Erythroblast (primary cell): ENCODE measurements around the gene ANK3.
A peak's percentile ranks its signal among the peaks of the same experiment; 100 is the strongest.

Experiments
- DNase-seq, 2 experiments: peaks; one replicate each; lab custom pipeline; 2025; lab: John Stamatoyannopoulos, UW
- GATA1 ChIP-seq: IDR thresholded peaks from 2 replicates; pipeline ENCODE4 v1.6.1; 2011; ENCODE audit warnings: low read depth, mild to moderate bottlenecking, control low read depth, low read length, moderate library complexity
- POLR2A ChIP-seq: IDR thresholded peaks from 2 replicates; pipeline ENCODE4 v1.6.1; 2011; ENCODE audit warnings: mild to moderate bottlenecking, low read length

ANK3 gene

DNA sequence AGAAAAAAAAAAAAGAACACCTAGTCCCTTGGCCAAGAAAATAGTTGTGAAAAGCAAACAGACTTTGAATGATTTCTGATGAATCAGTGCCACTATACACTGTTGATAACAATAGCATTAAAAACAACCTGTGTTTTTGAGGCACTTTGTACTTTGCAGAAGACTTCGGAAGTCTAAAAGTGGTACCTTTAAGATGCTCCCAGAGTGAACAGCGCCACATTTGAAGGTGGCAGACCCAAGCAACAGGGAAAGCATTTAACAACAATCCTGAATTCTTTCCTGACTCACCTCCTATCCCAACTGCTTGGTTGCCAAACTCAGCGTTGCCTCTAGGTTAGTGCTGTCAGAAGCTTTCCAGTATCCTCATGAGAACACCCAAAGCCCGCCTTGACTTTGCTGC is 380.9 kb downstream of the ANK3 start:
- DNase-seq: no peak
- TF ChIP-seq POLR2A (no peak), GATA1 (no peak)

DNA sequence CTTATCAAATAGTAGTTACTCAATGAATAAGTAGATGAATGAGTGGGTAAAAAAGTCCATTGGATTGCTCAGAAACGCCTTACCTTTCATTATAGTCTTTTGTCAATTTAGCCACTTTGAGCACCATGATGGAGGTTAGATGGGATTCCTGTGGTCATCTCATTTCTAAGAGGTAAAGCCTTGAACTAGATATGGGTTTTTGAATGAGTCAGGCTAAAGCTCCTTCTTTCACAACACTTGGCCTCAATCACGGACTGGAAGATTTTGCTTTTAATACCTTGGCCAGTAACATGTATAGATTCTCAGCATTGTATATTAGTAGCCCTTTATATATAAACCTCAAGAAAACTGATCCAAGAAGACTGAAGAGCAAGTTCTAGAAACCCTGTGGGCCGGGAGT is 383.6 kb downstream of the ANK3 start:
- TF ChIP-seq GATA1 (no peak), POLR2A (no peak)
- DNase-seq: no peak

DNA sequence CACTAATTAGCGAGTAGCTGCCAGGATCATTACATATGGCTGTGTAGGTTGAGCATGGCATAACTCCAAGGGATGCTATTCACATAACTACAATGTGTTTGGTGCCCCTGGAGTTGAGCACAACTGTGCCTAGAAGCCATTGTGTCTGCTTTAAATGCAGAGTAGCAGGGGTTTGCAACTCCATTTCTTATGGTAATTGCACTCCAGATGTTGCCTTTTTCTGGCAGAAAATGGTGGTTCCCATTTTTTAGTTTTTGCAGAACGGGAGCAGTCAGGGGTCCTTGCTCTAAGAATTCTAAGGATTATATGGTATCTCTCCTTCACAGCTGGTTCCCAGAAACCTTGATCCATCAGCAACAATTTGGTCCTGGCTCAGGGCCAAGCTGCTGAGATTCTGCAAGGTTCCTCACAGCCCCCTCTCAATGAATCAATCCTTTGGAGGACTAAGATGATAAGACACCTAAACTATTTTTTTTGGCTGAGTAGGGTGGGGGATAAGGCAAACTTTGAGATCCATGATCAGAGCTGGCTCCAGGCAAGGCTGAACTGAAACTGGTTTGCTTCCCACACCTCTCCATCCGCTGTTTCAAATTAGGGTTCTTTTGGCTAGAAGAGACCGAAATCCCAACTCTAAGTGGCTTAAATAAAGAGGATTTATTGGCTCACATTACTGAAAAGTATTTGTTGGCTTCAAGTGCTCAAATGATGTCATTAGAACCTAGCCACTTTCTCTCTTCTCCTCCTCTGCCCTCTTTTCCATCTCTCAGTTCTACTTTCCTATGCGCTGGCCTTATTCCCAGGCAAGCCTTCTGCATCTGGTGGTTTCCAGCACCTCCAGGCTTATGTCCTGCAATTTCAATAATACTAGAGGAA is 385.8 kb downstream of the ANK3 start:
- no peak for DNase-seq
- TF ChIP-seq GATA1: no peak
- TF ChIP-seq POLR2A: no peak

DNA sequence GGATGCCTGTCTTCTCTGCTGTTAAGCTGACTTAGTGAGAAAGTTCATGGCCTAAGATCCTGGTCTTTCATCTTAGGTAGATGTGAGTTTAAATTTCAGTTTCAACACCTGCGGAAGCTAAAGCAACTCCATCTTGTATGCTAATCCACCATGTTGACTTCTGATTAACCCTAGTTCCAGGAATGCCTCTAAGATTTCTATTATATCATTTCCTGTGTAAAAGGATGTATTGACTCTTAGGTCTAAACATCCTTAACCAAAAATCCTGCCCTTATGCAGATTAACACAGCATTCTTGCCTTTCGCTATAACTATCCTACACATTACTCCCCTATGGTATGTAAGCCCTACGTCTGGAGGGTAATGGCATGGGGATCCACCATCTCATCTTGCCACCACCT is 388.9 kb downstream of the ANK3 start:
- TF ChIP-seq POLR2A (no peak), GATA1 (no peak)
- no peak for DNase-seq

DNA sequence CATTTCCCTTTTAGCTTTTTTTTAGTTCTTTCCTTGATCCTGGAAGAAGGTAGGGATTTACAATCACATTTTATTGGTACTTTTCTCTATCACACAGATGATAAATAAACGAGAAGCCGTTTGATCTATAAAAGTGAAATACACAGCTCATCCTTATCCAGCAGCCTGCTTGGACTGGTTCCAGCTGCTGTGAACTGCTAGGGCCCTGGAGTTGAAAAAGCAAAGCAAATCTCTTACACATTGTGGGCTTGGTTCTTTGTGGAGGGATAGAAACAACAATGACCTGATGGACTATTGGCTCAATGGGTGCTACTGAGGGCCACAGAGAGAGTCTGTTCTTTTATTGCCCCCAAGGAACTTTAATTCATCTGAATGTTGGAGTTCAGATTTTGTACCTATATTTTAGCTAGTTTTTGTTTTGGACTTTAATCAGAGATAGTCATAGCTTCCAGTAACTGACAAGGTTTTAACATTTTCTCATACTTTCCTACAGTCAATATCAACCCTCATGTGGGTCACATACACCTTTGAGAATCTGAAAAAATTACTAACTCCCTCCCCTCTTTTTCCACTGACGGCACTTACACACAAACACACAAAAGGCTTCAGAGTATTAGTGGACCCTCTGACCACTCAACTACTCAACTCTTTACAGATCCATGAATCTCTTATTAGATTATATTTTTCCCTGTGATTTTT is 391.7 kb downstream of the ANK3 start:
- no peak for DNase-seq
- TF ChIP-seq GATA1 (no peak), POLR2A (no peak)

DNA sequence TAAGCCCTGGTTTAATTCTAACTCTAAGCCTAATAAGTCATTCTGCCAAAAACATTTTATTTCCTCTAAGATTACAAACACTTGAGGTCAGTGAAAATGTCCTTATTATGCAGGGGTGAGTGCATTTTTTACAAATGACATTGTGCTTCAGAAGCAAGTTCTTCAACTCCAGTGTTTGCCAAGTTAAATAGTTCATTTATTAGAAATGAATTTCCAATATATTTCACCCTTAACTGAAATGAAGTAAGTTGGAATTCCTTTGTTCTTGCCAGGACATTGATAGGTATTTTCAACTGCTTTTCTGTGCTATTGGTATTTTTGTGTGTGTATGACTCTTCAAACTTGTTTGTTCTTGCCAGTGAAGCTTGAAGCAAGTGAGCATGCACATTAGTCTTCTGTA is 393.8 kb downstream of the ANK3 start:
- TF ChIP-seq POLR2A: no peak
- TF ChIP-seq GATA1: no peak
- no peak for DNase-seq

DNA sequence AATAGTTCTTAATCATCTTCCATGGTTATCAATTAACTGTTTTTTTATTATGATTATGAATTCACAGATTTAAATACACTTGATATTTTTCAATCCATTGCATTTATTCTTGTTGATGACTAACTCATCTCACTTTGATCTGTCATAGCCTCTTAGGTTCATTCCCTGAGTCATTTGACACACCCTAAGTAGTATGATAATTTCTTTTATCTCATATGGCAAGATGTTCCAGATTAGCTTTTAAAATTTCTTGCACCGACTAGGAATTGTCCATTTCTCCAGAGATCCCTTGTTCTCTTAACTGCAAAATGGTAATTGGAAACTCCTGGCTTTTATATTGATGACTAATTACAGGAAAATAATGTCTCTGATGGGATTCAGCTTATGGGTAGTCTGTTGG is 395.7 kb downstream of the ANK3 start:
- no peak for DNase-seq
- TF ChIP-seq POLR2A (no peak), GATA1 (no peak)

DNA sequence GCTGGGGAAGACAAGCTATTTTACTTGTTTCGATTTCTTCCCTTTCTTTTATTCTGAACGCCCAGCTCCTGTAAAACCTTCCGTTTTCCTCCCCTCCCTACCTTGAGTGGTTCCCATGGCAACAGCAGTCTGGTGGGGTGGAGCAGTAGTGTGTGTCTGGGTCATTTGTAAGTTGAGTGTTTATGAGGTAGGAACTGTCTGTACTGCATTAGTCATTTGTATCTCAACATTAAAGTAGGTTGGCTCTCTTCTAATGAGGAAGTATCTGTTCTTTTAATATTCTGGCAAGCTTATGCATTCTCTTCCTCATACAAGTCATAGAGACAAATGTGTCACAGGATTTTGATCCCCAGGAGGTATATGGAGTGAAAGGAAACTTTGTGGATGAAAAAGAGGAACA is 398.0 kb downstream of the ANK3 start:
- no peak for TF ChIP-seq POLR2A
- TF ChIP-seq GATA1: no peak
- DNase-seq: peak in 1 of 2 experiments; percentile 3

DNA sequence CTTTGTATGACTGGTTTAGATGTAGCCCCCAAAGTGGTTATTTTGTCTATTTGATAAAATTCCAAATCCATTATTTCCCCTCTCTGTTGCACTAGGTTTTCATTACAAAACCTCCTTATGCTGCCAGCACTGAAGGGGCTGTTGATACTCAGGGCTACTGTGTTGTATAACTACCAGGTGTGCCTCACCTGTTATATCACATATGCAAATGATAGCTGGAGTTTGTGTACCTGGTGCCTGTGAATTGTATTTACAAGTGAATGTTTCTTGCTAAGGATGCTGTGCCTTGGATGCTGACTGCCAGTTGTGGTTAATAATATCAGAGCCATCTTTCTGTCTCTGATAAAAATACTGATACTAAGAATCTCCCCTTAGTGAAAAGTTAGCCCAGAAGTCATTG is 398.6 kb downstream of the ANK3 start:
- TF ChIP-seq POLR2A (no peak), GATA1 (no peak)
- DNase-seq: no peak

DNA sequence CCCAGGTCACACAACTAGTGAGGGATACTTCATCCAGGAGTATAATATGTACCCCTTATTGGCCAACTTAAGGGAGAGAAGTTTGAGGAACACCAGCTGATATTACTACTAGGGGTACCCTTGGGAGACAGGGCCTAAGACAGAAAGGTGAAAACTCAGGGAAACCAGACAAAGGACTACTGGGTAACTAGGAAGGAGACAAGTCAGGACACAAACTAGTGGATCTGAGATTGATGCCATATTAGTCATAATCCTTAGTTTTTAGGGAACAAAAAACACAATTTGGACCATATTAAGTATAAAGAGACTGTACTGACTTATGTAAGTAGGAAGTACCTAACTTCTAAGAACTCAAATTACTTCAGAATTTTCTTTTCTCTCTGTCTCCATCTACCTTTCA is 404.0 kb downstream of the ANK3 start:
- no peak for TF ChIP-seq GATA1
- no peak for TF ChIP-seq POLR2A
- no peak for DNase-seq

DNA sequence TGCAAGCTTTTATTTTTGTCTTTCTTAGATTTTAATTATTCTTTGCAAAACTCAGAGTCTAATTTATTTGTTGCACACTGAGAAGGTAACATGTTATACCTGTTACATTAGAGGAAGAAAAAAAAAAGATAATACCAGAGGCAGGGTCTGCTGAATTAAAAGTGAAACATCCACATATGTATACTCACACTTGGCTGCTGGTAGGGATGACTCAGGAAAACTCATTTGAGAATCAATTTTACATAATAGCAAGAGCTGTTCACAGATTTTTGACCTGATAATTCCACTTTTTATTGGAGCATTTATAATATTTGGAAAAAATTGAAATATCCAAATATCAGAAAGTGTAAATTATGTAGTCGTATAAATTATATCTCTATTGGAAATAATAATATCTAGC is 405.3 kb downstream of the ANK3 start:
- TF ChIP-seq POLR2A (no peak), GATA1 (no peak)
- no peak for DNase-seq

DNA sequence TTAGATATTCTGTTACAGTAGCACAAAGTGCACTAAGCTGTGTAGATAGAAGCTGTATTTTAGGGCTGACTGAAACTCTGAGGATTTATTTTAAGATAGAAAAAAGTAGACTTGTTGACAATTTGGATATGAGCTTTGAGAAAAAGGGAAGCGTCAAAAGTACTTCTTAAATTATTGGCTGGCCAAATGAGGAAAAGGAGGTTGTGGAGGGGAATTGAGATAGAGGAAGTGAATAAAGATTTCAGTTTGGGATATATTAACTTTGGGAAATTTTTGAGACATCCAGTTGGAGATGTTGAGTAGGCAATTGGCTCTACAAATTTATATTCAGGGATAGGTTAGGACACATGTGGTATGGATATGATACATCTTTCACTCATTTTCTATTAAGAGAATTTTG is 409.3 kb downstream of the ANK3 start:
- TF ChIP-seq POLR2A (no peak), GATA1 (no peak)
- DNase-seq: no peak

DNA sequence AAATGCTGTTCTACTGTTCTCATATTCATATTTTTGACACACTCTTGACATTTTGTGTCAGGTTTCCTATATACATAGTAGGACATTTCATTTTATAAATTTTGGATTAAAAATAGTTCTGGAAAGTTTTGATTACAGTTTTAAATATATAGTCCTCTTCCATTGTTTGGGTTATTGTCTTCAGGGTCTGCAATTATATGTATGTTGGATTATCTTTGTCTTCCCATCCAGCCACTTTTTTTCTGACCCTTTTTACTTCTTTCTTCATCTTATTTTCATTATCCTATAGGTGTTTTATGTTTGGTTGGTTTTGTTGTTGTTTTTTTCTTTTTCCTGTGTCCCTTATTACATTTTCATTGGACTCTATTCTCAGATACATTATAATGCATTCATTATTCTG is 412.2 kb downstream of the ANK3 start:
- no peak for TF ChIP-seq GATA1
- no peak for TF ChIP-seq POLR2A
- no peak for DNase-seq

DNA sequence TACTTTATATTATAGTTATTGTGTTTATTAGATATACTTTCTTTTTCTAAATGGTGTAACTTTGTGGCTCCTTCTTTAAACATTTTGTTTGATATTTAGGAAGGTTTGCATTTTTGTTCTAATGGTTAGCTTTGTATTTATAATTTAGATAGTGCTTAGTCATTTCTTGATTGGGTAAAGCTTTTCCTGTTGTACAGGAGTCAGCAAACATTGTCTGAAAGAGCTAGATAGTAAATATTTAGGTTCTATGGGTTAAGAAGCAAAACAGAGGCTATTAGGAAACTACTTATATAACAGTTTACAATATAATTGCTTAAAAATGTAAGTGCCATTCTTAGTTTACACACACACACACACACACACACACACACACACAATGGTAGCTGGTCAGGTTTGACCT is 412.8 kb downstream of the ANK3 start:
- no peak for DNase-seq
- TF ChIP-seq POLR2A (no peak), GATA1 (no peak)
